Measurements from ENCODE around the gene USP27X.

The USP27X gene

DNA sequence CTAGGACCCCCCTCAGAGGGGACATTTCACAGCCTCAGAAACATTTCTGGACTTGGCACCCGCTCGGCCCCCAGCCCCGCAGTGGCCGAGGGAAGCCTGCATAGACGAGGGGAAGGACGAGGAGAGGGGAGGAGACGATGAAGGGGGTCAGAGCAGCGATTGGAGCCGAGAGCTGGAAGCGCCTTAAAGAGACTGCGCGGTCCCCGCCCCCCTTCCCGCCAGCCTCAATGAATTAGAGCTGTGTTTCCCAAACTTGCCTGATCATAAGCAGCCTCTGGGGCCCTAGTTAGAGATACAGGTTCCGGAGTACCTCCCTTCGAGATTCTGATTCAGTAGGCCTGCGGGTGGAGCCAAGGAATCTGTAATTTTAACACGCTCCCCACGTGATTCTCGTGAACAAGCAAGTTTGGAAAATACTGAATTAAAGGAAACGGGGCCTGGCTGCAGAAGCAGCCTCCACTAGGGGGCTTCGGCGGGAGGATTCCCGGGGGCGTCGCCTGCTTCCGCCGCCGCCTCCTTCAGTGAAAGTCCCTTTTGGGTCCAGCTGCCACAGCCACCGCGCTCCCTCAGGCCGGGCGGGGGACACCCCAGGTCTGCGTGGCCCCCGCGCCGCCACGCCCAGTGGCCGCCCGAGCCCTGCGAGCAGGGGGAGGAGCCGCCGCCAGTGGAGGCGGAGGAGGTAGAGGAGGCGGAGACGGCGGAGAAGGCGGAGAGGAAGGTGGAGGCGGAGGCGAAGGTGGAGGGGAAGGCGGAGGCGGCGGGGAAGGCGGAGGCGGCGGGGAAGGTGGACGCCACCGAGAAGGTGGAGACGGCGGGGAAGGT, at the start of gene USP27X:
USP27X (plus strand) TSS at position 651 of the 822 bp plus-strand sequence. CDS start 824 bp downstream, outside the sequence.
- DNase-seq, result peak in 1 of 2 experiments; percentile 29

DNA sequence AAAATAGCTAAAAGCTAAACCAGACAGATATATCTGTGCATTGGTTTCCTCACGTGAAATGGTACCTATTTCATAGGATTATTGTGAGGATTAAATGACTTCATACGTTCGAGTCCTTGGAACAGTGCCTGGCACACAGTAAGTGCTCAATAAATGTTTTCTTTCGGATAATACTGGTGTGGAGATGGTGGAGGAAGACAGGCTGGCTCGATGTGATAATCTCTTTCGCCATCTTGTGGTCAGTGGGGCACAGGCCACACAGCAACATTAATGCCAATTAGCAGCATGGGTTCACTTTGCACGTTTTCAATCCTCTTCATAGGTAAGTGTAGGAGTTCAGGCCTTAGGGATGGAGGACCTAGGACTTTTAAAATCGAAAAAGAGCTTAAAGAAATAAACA, 40.9 kb upstream of the USP27X start:
- peak in 1 of 2 experiments; percentile 2 for DNase-seq

DNA sequence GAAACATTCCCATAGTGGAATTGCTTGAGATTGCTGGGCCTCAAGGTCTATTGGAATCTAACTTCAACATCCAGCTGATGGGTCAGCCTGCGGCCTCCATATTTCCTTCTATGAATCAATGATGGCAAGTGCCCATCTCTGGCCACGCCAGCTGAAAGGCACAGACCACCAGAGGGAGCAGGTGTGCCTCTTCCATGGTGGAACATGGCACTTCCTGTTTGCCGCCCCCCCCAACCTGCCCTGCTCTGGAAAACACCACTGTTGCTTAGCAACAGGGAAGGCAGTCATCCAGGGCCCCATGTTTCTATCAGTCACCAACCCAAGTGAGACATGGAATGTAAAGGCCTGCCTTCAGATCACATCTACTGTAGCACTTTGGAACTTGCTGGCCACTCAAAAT, 38.6 kb upstream of the USP27X start:
- peak; percentile 11 to 25 for DNase-seq

DNA sequence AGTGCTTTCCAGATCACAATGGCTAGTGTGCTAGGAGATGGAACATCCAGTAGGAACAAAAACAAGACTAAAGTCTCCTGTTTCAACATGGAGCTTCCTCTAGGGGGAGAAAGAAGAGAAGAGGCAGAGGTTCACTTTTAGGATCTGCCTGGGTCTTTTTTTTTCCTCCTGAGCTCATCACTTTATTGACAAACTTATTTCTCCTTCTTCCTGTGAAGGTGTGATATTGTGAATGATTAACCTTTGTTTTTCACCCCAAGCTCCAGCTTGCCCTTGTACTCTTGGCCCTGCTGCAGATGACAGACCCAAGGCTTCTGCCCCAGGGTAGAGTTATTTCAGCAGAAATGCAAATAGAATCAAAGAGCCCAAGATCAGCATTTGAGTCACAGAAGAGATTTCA, 36.7 kb upstream of the USP27X start:
- DNase-seq, result no peak

DNA sequence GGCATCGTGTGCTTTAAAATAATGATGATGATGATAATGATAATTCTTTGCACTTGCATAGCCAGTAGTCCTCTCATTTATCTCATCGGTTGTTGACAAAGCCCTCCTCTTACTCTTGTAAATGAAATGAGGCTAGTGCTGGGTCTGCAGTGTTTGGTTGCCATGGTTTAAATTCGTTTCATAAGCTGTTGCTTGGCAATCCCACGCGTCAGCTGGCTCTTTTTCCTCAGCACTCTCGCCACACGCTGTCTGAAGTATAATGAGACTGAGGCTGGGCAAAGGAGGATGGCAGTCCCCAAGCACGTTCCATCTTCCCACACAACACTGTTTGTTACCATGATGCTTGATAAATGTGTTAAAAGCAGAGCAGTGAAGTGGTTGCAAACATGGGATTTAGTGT, 34.7 kb upstream of the USP27X start:
- DNase-seq, result no peak

DNA sequence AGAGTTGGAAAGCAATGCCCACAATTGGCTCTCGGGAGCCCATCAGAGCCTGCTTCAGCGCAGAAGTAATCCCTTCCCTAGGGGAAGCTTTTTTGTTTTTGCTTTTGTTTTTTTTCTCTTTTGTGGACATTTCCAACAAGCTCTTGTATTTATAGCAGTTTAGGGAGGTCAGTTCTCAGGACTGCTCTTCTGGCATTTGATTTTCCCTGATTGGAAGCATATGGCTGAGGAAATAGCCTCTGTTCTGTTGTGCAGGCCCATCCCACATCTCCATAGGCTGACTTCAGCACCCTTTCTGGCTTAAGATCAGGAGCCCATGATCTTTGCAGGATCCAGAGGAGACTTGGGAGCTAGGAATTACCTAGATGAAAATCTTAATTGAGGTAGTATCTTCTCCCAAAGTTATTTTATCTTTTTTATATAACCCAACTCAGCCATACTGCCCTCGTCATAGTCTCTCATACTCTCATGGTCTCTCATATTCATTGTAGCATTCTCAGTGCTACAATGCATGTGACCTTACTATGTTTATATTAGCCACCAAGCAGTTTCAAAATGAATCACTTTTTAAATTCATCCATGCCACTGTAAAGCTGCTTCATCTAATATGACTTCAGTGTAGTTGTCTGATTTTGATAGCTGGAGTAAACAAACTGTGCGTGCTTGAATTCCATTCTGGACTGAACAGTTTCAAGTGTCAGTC, 33.4 kb upstream of the USP27X start:
- no peak for DNase-seq

DNA sequence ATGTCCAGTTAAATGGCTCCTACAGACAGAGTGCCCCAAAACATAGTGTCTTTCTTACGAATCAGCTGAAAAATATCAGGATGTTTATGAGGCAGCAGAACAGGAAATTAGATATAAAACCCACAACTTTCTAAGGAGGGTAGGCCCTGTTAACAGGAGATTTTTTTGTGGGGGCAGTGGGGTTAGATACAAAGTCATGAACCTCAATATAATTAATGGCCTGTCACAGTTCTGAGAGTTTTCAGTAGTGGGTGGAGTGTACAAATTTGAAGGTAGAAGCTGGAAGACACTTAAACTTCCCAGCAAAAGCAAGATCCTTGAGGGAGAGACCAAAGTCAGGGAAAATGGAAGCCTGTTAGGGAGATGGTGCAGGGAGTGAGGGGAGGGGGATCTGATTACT, 32.8 kb upstream of the USP27X start:
- no peak for DNase-seq

DNA sequence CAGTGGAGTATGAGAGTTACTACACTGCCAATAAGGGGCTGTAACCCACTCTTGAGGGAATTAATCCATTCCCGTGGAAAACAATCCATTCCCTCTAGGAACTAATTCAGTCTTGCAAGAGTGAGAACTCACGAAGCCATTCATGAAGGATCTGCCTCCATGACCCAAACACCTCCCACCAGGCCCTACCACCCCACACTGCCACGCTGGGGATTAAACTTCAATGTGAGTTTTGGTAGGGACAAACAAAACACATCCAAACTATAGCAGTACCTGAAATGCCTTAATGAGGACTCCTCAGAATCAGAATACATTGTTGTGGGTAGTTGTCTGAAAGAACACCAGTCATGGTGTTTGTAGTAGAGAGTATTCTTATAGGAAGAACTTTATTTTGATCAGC, 31.0 kb upstream of the USP27X start:
- DNase-seq, result no peak

DNA sequence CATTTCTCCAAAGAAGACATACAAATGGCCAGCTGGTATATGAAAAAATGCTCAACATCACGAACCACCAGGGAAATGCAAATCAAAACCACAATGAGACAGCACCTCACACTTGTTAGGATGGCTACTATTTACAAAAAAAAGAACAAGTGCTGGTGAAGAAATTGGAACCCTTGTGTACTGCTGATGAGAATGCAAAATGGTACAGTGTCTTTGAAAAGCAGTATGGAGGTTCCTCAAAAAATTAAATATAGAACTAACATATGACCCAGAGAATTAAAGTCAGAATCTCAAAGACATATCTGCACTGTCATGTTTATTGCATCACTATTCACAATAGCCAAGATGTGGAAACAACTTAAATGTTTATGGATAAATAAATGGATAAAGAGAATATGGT, 29.3 kb upstream of the USP27X start:
- no peak for DNase-seq

DNA sequence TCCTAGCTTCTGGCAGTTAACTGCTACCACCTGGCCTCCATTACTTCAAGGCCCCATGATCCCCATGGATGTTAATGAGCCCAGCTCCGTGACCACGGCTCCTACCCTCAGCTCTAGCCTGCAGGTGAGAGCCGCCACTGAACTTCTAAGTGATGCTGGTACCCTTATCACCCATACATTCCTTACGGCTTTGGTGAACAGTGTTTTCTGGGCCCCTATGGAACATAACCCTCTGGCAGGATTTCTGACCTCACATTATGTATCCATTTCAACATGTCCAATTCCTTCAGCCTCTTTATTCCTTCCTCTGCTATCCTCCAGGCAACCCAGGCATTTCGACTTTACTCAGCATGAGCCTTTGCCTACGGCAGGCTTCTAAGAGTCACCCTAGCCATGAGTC, 25.6 kb upstream of the USP27X start:
- no peak for DNase-seq

DNA sequence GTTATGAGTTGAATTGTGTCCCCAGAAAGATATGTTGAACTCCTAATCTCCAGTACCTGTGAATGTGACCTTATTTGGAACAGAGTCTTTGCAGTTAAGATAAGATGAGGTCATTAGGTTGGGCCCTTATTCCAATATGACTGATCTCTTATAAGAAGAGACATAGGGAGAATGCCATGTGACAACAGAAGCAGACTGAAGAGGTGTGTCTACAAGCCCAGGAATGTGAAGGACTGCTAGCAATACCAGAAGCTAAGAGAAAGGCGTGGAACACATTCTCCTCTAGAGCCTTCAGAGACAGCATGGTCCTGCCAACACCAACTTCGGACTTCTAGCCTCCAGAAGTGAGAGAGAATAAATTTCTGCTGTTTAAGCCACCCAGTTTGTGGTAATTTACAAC, 22.5 kb upstream of the USP27X start:
- DNase-seq, result no peak

DNA sequence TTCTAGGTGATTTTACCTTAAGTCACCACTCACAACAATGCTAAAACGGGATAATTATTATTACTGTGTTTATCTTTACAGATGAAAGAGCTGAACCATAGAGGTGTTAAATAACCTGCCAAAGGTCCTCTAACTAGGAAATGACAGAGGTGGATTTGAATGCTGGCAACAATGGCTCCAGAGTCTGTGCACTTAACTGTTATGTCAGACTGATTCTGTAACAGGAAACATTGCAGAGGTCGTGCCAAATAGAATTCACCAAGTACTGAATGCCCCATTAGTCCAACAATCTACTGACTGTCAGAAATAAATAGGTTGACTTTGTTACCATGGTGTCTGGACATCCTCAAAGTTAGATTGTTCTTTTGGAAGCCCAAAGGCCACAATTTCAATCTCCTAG, 20.9 kb upstream of the USP27X start:
- DNase-seq, result no peak

DNA sequence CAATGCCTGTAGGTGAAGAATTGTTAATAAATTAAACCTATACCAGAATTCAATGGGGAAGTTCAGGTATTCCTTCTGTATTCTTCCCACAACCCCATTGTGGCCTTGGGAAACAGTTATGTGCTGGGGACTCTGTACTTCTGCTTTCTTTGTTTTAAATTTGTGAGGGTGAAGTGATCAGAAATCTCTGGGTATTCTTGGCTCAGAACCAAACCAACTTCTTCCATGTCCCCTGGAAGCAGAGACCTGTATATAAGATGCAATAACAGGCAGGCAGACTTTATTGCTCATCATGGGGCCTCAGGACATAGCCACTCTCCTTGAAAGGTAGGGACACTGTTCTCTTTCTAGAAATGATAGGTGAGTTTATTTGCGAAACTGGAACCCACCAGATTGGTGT, 19.8 kb upstream of the USP27X start:
- DNase-seq, result no peak

DNA sequence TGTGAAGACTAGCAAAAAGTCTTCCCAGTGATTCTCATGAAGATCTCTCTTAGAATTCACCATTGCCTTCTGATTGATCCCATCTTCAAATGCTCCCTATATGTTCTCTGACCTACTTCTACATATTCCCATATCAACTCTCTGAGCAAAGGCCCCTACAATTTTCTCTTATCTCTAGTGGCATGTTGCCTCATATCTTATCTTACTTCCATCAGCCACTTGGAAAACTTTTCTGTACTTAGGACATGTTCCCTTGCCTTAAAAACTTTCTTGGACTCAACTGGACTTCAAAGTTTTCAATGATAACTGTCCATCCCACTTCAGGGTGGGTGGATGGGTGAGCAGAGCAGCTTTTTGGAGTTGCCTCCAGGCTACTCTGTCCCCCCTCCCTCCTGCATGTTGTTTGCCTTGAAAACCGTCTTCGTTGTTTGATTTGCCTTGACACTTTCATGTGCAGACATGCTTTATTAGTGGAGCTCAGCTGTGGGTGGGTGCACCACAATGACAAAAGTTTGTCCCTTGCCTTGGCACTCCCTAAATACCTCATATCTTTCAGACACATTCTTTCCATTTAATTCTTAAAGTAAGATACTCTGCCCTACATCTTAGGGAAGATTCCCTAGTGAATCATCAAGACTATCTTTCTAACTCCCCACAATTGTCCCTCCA, 18.3 kb upstream of the USP27X start:
- no peak for DNase-seq

DNA sequence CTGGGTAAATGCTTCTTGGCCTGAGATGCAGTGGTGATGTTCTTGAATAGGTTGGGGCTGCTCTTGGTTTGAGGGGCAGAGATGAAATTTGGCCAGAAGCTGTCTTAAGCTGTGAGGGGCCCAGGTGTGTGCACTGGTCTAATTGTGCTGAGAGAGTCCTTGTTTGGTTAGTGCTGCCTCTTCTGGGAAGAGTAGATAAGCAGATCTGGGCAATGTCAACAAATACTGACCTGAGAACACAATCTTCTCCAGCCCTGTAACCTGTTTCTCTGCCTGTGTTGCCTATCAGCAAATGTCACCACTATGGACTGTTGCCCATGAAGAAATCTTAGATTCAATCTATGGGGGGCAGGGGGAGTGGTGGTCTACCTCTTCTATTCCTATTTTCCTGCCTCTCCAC, 17.2 kb upstream of the USP27X start:
- no peak for DNase-seq

DNA sequence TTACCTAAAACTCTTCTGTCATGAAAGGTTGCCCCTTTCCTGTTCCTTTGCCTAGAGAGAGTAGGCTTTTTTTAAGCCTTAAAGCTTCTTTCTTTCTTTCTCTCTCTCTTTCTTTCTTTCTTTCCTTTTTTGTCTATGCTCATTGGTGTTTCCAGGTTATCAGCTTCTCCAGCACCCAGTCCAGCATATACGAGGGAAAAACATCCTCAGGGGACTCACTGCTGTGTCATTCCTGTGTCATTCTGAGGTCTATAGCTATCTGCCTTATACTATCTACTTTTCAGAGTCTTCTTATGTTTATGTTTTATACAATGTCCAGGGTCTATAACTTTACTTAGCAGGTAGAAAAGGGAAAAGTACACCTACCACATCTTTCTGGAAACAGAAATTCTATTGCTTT, 10.5 kb upstream of the USP27X start:
- no peak for DNase-seq

DNA sequence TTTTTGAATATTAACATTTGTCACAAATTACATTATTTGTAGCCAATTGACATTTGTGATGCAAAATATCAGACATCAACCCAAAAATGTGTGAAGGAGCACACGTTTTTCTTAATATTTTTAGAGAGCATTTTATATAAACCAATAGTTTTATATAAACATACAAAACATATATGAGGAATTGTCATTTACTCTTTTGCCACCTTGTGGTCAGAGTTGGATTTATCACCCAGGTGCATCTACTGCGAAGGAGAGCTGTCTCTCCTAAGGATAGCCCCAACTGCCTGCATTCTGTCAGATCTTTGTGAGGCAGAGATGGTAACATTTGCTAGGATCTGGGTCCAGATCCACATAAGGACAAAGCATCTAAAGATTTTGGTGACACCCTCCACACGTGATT, 2.5 kb upstream of the USP27X start:
- peak in 1 of 2 experiments; percentile 39 for DNase-seq

DNA sequence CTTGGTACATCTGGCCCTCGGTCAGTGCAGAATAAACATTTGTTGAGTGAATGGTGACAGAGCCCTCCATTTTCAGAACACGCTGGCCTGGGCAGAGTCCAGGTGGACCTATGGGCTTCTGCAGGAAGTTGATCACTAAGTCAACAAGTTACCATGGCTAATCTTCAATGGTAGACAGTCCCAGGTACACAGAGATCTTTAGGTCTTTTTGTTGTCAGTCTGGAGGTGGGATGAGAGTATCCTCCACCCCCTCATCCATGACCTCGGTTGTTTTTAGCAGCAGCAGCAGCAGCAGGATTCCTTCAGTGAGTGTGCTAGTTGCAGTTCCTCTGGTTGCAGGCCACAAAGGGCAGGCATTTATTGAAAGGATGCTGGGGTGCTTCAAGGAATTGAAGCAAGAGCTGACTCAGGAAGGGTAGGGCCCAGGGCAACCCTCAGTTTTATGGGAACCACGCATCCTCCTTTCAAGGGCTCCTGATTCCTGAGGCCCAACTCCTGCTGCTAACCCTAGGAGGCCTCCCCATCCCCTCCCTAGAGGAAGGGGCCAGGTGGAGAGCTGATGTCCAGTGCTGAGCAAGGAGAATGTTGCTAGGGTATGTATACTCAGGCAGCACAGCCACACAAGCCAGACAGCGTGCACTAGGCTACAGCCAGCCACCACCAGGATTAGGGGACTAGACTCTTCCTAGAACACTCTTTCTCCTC, 1.7 kb upstream of the USP27X start:
- no peak for DNase-seq

DNA sequence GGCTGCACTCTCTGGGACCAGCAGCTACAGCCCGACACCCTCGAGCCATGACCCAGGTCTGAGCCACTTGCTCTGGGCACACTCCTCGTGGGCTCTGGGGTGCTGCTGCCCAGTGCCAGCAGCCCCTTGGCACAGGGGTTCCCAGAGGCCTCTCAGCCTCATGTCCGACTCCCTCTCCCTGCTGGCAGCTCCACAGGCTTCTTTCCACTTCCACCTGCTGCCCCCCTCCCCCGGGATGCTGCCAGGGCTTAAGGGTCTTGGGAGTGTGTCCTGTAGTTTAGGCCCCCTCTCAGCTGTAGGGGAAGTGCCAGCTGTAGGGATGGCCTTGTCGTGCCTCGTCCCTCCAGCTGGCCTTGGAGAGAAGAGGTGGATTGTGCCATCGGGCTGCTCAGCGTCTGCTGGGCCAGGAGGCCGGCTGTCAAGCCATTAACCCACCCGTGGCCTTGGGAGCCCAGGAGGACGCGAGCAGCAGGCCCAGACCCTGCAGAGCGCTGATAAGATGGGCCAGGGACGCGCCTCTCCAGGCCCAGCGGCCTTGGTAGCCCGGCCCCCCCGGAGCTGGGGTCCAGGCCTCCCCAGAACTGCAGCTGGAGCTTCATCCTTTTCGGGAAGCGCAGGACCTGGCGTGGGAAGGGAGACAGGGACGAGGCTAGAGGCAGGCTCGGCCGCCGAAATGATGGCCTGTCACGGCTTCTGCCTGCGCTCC, 1.0 kb upstream of the USP27X start:
- DNase-seq, result no peak

DNA sequence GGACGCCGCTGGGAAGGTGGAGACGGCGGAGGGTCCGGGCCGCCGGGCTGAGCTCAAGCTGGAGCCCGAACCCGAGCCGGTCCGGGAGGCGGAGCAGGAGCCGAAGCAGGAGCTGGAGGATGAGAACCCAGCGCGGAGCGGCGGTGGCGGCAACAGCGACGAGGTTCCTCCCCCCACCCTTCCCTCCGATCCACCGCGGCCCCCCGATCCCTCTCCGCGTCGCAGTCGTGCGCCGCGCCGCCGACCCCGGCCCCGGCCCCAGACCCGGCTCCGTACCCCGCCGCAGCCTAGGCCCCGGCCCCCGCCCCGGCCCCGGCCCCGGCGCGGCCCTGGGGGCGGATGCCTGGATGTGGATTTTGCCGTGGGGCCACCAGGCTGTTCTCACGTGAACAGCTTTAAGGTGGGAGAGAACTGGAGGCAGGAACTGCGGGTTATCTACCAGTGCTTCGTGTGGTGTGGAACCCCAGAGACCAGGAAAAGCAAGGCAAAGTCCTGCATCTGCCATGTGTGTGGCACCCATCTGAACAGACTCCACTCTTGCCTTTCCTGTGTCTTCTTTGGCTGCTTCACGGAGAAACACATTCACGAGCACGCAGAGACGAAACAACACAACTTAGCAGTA, 483 bp downstream of the USP27X start:
- DNase-seq, result no peak

DNA sequence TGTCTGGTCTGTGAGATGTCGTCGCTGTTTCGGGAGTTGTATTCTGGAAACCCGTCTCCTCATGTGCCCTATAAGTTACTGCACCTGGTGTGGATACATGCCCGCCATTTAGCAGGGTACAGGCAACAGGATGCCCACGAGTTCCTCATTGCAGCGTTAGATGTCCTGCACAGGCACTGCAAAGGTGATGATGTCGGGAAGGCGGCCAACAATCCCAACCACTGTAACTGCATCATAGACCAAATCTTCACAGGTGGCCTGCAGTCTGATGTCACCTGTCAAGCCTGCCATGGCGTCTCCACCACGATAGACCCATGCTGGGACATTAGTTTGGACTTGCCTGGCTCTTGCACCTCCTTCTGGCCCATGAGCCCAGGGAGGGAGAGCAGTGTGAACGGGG, 1.4 kb downstream of the USP27X start:
- no peak for DNase-seq

DNA sequence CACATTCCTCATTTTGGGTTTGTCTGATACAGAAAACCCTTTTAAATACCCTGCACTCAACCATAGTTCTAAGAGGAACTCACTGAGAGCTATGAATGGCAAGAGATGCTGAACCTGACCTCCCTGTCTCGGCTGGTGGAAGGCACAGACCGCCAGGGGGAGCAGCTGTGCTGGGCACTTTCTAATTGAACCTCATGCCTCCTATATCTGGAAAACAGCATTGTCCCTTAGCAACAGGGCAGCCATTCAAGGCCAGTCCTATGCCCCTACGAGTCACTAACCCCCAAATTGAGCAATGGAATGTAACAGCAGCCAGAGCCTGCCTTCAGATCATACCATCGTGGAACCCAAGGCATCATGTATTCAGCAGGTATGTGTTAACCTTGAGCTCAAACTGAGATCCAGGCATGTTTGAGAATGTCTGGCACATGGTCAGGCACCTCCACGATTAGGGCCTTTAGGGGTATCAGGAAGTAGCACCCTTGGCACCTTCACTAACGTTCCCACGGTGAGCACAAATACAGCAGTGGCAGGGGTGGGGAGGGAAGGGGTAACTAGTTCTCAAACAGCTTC, 5.1 kb downstream of the USP27X start:
- DNase-seq, result no peak
